IPS-18c (cell line): ENCODE data around the gene ATP8B4.

Experiments used
- H3K4me3 ChIP-seq: 2 replicates; pipeline ENCODE4 v1.7.0; 2013; ENCODE audit warnings: low read depth, mild to moderate bottlenecking, low read length, moderate library complexity; ENCODE audit not compliant: insufficient read depth
- H3K9me3 ChIP-seq: one replicate; pipeline ENCODE4 v1.6.1; 2013; ENCODE audit warnings: mild to moderate bottlenecking, low read length, moderate library complexity; ENCODE audit not compliant: control insufficient read depth, insufficient read depth

Gene ATP8B4

DNA sequence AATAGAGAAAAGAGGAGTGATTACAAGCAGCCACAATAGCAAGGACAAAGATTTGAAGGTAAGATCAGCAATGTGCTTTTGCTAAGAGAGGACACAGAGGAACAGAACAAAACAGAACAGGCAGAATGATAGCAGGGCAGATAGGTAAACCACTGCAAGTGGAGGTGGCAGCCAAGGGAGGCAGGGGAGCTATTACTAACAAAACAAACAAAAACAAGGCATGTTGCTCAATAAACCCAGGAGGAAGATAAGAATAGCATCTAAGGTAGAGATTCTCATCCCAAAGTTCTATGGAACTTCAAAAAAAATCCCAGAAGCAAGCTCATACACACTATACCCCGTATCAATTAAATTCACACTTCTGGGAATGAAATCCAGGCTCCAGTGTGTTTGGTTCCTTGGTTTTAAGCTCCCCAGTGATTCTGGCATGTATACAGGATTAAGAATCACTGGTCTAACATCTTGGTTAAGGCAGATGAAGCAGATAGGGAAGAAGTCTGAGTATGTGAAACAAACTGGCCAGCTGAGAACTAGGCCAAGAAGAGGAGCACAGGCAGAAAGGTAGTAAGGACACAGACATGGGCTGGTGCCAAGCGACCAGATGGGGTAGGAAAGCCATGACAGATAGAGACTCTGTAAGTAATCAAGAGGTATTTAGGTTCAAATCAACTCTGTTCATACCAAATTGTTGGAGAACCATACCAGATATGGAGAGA is 309.0 kb downstream of the ATP8B4 start:
- H3K4me3 ChIP-seq = no peak overlapping the region
- no peaks in the 10 kb centered on the region for H3K9me3 ChIP-seq

DNA sequence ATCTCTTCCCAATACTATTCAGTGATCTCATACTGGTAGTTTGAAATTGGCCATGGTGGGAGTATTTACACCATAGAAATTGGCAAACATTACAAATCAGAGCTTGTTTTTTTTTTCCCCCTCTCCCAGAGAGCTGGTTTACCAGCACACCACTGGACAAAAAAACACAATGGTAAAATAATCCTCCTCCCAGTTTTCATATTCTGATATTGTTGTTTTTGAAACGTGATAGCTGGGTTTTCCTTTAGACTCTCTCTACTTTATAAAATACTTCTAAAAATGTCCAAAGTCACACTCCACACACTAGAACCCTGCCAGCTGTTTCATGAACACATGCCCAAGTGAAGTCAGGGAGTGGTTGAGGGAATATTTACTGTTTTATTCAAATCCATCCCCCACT is 310.7 kb downstream of the ATP8B4 start:
- Histone ChIP-seq H3K4me3 (no peak overlapping the region), H3K9me3 (peaks cover 2% of the 10 kb centered on the region)
